Memory B cell (primary cell): Measurements from ENCODE around the gene MAP1A.

Experiments
- ATAC-seq: fragments of 150-1000 bp; cut with Tn5 transposase; 2 replicates; pipeline ENCODE4 v1.10.0; 2021; ENCODE audit warnings: low read depth, mild to moderate bottlenecking, moderate library complexity
- DNase-seq, 2 donors: peaks; one replicate each; pipeline ENCODE4 v3.0.0; 2022; ENCODE audit warnings: low spot score in 2 of 2
- H3K27ac Mint-ChIP-seq: one replicate; pipeline ENCODE4 v1.8.0; 2022; ENCODE audit warnings: mild to moderate bottlenecking, moderate library complexity, mixed read lengths
- H3K27me3 Mint-ChIP-seq: one replicate; pipeline ENCODE4 v1.8.0; 2022; ENCODE audit warnings: mixed read lengths
- H3K36me3 Mint-ChIP-seq: one replicate; pipeline ENCODE4 v1.8.0; 2022; ENCODE audit warnings: mild to moderate bottlenecking, mixed read lengths
- H3K4me1 Mint-ChIP-seq: one replicate; pipeline ENCODE4 v1.8.0; 2022; ENCODE audit warnings: mixed read lengths
- H3K4me3 Mint-ChIP-seq: one replicate; pipeline ENCODE4 v1.8.0; 2022; ENCODE audit warnings: mild to moderate bottlenecking, moderate library complexity, mixed read lengths
- H3K9me3 Mint-ChIP-seq: one replicate; pipeline ENCODE4 v1.8.0; 2022; ENCODE audit warnings: mixed read lengths

MAP1A gene

DNA sequence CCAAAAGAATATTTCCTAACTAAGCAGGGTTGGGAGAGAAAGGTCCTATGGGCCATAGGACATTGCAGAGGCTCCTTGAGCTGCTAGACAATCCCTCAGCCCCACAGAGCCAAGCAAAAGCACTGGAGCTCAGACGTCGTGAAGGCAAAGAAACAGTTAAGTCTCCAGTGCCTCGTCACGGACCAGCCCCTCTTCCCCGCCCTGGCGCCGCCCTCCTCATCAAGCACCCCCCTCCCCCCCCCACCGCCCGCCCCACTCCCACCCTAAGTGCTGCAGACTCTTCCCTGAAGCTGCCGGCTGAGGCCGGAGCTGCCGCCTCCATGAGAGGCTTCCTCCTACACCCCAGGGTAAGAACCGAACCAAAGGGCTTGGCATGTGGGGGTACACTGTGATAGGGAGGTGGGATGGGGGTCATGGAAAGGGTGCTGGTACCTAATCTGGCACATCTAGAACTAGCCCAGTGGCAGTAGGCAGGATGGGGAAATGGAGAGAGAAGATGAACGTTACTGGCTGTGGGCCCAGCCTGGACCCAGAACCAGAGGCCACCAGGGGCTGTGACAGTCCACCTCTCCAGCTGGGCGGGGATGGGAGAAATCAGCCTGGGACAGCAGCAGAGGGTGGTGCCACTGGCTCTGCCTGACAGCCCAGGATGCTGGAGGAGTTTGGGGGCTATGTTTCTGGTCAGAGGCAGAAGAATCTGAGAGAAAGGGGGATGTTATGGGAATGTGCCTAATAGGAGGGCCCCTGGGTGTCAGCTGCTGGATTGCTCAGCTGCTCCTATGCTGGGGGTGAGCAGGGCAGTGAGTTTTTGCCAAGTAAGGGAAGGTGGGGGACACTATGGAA, at the start of gene MAP1A:
Gene MAP1A (plus strand): TSS at position 255 of the 843 bp plus-strand sequence. CDS start 3,866 bp downstream, outside the sequence.
- no peaks in the 10 kb centered on the region for H3K9me3 Mint-ChIP-seq
- no peak for ATAC-seq
- no peak for DNase-seq
- H3K4me3 Mint-ChIP-seq = peak within 1 kb of the TSS; percentile 60
- H3K4me1 Mint-ChIP-seq = peaks cover 15% of the 10 kb centered on the region
- no peak within 1 kb of the TSS for H3K27ac Mint-ChIP-seq
- H3K27me3 Mint-ChIP-seq = peaks cover 25% of the 10 kb centered on the region
- H3K36me3 Mint-ChIP-seq = no peaks in the 10 kb centered on the region

DNA sequence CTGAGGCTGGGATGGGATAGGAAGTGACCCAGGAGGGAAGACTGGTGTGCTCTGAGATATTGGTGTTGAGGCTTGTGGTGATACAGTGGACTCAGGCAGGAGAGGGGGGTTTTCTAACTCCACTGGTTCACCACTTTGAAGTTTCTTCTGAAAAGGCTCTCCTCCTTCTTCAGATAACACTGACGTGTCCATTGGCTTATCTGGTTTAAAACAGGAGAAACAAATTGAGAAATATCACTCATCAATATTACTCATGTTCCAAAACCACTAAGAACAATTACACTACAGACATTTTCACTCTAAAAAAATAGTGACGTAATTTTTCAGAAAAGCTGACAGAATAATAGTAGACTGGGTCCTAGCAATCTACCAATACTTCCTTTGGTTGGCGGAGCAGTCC, 47.5 kb upstream of the MAP1A start:
- no peak for DNase-seq
- Mint-ChIP-seq H3K4me1 (no peaks in the 10 kb centered on the region), H3K36me3 (peaks cover 25% of the 10 kb centered on the region), H3K4me3 (no peak overlapping the region), H3K27ac (no peak overlapping the region), H3K9me3 (no peaks in the 10 kb centered on the region), H3K27me3 (no peaks in the 10 kb centered on the region)
- no peak for ATAC-seq

DNA sequence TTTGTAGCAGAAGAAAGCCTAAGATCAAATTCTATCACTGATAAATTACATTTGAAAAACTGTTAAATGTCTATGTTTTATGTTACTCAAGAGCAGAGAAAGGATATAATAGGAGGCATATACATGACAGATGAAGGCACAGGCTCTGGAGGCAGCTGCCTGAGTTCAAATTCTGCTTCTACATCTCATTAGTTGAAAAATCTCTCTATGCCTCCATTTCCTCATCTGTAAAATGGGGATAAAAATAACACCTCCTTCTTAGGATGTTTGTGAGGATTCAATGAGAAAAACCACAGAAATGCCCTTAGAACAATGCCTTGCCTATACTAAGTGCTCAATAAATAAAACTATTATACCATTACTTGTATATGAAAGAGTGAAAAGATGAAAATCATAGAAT, 45.4 kb upstream of the MAP1A start:
- Mint-ChIP-seq H3K36me3 (peaks cover 22% of the 10 kb centered on the region), H3K27ac (no peak overlapping the region), H3K27me3 (no peaks in the 10 kb centered on the region), H3K4me3 (no peak overlapping the region), H3K4me1 (no peaks in the 10 kb centered on the region), H3K9me3 (no peaks in the 10 kb centered on the region)
- ATAC-seq = no peak
- no peak for DNase-seq

DNA sequence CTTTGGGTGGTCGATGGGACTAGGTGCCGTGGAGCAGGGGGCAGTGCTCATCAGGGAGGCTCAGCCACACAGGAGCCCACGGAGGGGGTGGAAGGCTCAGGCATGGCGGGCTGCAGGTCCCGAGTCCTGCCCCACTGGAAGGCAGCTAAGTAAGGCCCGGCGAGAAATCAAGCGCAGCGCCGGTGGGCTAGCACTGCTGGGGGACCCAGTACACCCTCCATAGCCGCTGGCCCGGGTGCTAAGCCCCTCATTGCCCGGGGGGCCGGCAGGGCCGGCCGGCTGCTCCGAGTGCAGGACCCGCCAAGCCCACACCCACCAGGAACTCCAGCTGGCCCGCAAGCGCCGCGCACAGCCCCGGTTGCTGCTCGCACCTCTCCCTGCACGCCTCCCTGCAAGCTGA, 43.5 kb upstream of the MAP1A start:
- Mint-ChIP-seq H3K4me3 (no peak overlapping the region), H3K36me3 (peaks cover 34% of the 10 kb centered on the region), H3K27me3 (no peaks in the 10 kb centered on the region), H3K9me3 (no peaks in the 10 kb centered on the region), H3K27ac (no peak overlapping the region), H3K4me1 (no peaks in the 10 kb centered on the region)
- ATAC-seq (no peak), DNase-seq (no peak)

DNA sequence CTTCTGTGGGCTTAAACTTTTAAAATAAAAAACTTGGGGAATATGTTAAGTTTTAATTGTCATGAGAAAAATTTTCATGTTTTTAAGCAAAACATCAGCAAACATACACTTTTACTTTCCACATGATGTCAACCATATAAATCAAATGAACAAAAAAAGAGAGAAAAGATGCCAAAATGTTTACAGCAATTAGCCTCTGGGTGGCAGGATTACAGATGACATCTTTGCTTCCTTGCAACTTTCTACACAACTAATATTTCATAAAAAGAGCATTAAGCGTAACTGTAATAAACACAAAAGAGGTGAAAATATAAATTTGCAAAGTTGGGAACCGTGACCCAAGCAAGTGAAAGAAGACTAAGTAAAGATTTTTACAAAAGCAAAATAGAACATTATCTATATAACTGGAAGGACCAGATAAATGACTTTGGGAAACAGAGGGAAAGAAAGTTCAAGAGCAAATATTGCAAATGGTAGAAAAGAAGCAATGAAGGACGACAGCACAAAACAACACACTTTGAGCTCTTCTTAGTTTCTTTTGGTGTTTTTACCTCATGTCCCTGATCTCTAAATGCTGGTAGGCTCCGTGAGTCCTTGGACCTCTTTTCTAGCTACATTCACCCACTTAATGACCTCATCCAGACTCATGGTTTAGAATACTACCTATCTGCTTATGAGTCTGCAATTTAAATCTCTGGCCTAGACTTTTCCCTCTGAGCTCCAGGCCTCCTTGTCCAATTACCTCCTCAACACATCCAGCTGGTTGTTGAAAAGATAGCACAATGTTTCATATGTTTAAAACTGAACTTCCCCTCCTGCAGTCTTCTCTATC, 33.9 kb upstream of the MAP1A start:
- Mint-ChIP-seq H3K4me3 (no peak overlapping the region), H3K27ac (no peak overlapping the region), H3K36me3 (peaks cover 26% of the 10 kb centered on the region), H3K27me3 (no peaks in the 10 kb centered on the region), H3K4me1 (peaks cover 13% of the 10 kb centered on the region), H3K9me3 (no peaks in the 10 kb centered on the region)
- DNase-seq (no peak), ATAC-seq (peak; percentile 35)

DNA sequence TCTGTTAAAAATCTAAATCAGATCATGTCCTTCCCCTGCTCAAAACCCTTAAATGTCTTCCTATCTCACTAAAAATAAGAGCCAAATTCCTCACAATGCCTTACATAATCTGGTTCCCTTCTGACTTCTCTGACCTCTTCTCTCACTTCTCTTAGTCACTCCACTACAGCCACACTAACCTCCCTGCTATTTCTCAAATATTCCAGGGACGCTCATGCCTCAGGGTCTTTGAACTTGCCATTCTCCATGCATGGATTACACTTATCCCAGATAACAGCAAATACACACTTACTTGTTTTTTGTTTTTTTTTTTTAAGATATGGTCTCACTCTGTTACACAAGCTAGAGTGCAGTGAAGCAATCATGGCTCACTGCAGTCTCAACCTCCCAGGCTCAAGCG, 33.0 kb upstream of the MAP1A start:
- peak overlapping the region; percentile 9 for H3K27ac Mint-ChIP-seq
- no peaks in the 10 kb centered on the region for H3K27me3 Mint-ChIP-seq
- no peaks in the 10 kb centered on the region for H3K9me3 Mint-ChIP-seq
- peaks cover 22% of the 10 kb centered on the region for H3K36me3 Mint-ChIP-seq
- no peak overlapping the region for H3K4me3 Mint-ChIP-seq
- DNase-seq = no peak
- peaks cover 16% of the 10 kb centered on the region for H3K4me1 Mint-ChIP-seq
- no peak for ATAC-seq

DNA sequence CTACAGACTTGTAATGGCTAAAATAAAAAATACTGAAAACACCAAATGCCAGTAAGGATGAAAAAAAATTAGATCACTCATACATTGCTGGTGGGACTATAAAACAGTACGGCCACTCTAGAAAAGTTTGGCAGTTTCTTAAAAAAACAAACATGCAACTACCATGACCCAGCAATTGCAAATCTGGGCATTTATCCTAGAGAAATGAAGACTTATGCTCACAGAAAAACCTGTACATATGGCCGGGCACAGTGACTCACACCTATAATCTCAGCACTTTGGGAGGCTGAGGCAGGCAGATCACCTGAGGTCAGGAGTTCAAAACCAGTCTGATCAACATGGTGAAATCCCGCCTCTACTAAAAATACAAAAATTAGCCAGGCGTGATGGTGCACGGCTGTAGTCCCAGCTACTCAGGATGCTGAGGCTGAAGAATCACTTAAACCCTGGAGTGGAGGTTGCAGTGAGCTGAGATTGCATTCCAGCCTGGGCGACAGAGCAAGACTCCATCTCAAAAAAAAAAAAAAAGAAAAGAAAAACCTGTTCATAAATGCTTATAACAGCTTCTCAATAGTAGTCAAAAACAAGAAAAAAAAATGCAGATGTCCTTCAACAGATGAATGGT, 30.0 kb upstream of the MAP1A start:
- no peak for ATAC-seq
- no peaks in the 10 kb centered on the region for H3K27me3 Mint-ChIP-seq
- no peak for DNase-seq
- no peaks in the 10 kb centered on the region for H3K9me3 Mint-ChIP-seq
- peaks cover 25% of the 10 kb centered on the region for H3K36me3 Mint-ChIP-seq
- no peak overlapping the region for H3K27ac Mint-ChIP-seq
- no peak overlapping the region for H3K4me3 Mint-ChIP-seq
- peaks cover 22% of the 10 kb centered on the region for H3K4me1 Mint-ChIP-seq

DNA sequence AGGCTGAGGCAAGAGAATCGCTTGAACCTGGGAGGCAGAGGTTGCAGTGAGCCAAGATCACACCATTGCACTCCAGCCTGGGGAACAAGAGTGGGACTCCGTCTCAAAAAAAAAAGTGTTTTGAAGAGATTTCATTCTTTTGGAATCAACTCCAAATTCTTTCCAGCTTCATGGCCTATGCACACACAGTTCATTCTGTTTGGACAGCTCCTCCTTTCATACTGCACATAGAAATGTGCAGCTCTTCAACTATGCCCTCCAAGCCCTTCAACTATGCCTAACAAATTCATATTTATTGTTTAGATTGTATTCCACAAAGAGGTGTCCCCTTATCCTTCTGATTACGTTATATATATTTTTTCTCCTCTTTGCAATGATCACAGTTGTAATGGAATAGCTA, 28.6 kb upstream of the MAP1A start:
- no peaks in the 10 kb centered on the region for H3K9me3 Mint-ChIP-seq
- no peak overlapping the region for H3K27ac Mint-ChIP-seq
- ATAC-seq (no peak), DNase-seq (no peak)
- H3K36me3 Mint-ChIP-seq = peaks cover 27% of the 10 kb centered on the region
- H3K4me1 Mint-ChIP-seq = peaks cover 20% of the 10 kb centered on the region
- H3K27me3 Mint-ChIP-seq = no peaks in the 10 kb centered on the region
- no peak overlapping the region for H3K4me3 Mint-ChIP-seq

DNA sequence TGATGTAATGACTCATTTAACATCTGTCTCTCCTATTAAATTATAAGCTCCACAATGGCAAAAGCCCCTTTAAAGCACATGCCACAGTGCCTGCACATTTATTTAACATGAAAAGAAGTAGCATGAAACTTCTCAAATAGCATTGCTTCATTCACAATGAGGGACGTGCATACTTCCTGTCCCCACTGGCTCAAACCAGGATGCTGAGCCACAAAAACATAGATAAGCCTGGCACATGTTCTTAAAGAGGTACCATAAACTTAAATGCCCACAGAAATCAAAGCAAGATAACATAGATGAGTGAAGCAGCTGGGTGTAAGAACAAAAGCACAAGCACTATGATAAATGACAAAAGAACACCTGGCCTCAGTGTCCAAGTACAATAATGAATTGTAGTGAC, 28.2 kb upstream of the MAP1A start:
- Mint-ChIP-seq H3K27ac (no peak overlapping the region), H3K36me3 (peaks cover 25% of the 10 kb centered on the region), H3K27me3 (no peaks in the 10 kb centered on the region), H3K9me3 (no peaks in the 10 kb centered on the region), H3K4me3 (no peak overlapping the region), H3K4me1 (peaks cover 16% of the 10 kb centered on the region)
- DNase-seq (no peak), ATAC-seq (no peak)

DNA sequence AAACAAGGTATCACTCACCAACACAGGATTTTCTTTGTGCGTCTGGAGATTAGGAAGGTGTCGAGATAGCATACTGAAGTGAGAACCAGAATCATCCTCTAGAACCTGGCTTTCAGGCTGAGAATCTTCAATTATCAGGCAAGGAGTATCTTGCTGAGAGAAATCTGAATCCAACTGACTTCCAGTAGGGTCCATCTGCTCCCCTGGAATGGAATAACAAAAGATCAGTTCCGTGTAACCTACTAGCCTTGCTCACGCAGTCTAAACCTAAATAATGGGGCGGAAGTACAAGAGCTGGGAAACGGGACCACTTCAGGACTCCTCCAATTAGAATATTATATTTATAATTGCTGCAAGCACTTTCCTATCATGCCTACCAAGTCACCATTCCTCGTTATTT, 25.1 kb upstream of the MAP1A start:
- peaks cover 19% of the 10 kb centered on the region for H3K36me3 Mint-ChIP-seq
- H3K27me3 Mint-ChIP-seq = no peaks in the 10 kb centered on the region
- ATAC-seq (no peak), DNase-seq (no peak)
- no peaks in the 10 kb centered on the region for H3K9me3 Mint-ChIP-seq
- peak overlapping the region; percentile 97 for H3K27ac Mint-ChIP-seq
- peak overlapping the region; percentile 94 for H3K4me3 Mint-ChIP-seq
- H3K4me1 Mint-ChIP-seq = peaks cover 13% of the 10 kb centered on the region

DNA sequence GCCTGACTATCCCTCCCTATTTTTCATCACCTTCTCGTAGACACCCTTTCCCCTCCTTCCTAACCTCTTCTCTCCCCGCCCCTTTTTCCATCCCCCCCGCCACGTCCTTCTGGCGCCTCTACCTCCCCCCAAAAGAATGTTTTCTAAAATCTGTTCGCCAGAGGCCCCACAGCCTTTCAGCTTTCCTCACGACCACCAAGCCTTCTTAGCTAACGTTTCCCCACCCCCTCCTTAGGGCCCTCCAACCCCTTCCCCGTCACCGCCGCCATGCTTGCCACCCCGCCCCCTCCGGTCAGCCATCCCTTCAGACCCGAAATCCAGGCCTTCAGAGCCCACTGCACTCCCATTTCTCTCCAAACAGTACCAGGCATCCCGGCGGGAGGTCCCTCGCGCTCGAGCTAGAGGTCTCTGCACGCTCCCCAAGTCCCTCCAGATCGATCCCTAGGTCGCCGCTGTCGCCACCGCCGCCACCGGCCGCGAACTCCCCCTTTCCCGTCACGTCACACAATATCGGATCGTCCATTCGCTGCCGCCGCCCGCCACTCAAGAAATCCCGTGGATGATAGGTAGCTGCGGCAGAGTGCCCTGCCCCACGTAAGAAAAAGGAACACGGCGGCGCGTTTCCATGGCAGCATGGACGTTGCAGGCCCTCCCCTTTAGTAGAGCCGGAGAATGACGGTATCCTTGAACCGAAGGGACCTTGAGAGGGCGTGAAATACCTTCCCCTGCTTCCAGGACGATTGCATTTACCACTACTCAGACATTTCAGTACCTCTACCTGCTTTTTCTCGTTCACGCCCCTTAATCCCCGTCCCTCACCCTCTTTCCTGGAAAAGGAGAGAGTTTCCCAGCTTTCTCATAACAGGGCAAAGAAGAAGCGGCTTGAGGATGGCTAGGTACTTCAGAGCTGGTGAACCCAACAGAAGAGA, 24.5 kb upstream of the MAP1A start, which contains the start of gene TP53BP1:
Gene TP53BP1 (minus strand): TSS at position 484 of the 929 bp plus-strand sequence. CDS start 113 bp downstream, at position 371.
- H3K27ac Mint-ChIP-seq = peak within 1 kb of the TSS; percentile 97
- H3K9me3 Mint-ChIP-seq = no peaks in the 10 kb centered on the region

DNA sequence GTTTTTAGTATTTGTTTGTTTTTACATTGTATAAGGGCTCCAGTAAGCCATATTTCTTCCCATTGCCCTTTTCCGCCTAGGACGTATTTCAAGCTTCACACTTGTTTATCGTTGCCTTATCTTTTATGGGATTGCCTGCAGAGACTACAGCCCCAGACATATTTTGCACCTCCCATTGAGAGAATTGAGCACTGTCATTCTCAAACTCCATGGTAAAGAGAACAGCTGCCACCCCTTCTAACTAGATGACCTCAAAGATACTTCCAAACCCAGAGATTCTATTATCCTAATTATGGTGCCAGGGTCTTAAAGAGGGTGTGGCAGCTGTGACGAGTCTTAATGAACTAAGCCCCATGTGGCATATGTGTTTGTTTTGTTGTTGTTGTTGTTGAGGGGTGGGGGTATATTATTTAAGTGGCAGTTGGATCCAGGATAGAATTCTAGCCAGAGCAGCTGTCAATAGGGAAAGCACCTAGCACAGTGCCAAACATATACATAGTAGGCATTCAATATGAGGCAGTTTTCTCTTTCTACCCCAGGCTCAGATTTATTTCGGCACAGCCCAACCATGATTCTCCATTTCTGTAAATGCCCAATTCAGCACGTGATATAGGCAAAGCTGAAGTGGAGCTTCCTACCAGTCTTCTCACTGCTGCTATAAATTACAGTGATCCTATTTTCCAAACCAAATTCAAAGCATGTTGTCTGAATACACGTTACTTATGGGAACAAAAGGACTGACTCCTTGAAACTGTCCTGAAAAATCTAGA, 23.5 kb upstream of the MAP1A start:
- DNase-seq = no peak
- peaks cover 11% of the 10 kb centered on the region for H3K4me1 Mint-ChIP-seq
- no peaks in the 10 kb centered on the region for H3K27me3 Mint-ChIP-seq
- peaks cover 11% of the 10 kb centered on the region for H3K36me3 Mint-ChIP-seq
- ATAC-seq = no peak
- H3K9me3 Mint-ChIP-seq = no peaks in the 10 kb centered on the region
- H3K4me3 Mint-ChIP-seq = peak overlapping the region; percentile 94
- peak overlapping the region; percentile 97 for H3K27ac Mint-ChIP-seq

More for the DNA sequence above, 24.5 kb upstream of the MAP1A start, which contains the start of gene TP53BP1:
- H3K4me1 Mint-ChIP-seq = peaks cover 13% of the 10 kb centered on the region
- peak within 1 kb of the TSS; percentile 94 for H3K4me3 Mint-ChIP-seq
- H3K36me3 Mint-ChIP-seq = peaks cover 14% of the 10 kb centered on the region
- H3K27me3 Mint-ChIP-seq = no peaks in the 10 kb centered on the region
- DNase-seq (peak; percentile 87 to 93), ATAC-seq (peak; percentile 97)
